IPS DF 6.9 (cell line): ENCODE results near the gene CNOT1.

Experiments
- DNase-seq: peaks from one replicate; pipeline ENCODE4 v3.0.0-alpha.2; 2013; ENCODE audit warnings: low read depth, low spot score
- H3K27ac ChIP-seq: one replicate; pipeline ENCODE4 v1.5.1; 2013; ENCODE audit warnings: low read length, control low read depth
- H3K27me3 ChIP-seq: 2 replicates; pipeline ENCODE4 v1.6.1; 2013; ENCODE audit warnings: mild to moderate bottlenecking, low read length; ENCODE audit not compliant: control insufficient read depth, insufficient read depth
- H3K36me3 ChIP-seq: 2 replicates; pipeline ENCODE4 v1.6.1; 2013; ENCODE audit warnings: low read length; ENCODE audit not compliant: control insufficient read depth, insufficient read depth
- H3K4me1 ChIP-seq: 2 replicates; pipeline ENCODE4 v1.6.1; 2013; ENCODE audit warnings: low read length; ENCODE audit not compliant: control insufficient read depth, insufficient read depth
- H3K4me3 ChIP-seq: 2 replicates; pipeline ENCODE4 v1.5.1; 2013; ENCODE audit warnings: mild to moderate bottlenecking, low read length
- H3K9me3 ChIP-seq: 2 replicates; pipeline ENCODE4 v1.6.1; 2013; ENCODE audit warnings: low read length, inconsistent platforms; ENCODE audit not compliant: control insufficient read depth, insufficient read depth
- WGBS: extraction: QIAGEN DNeasy Blood & Tissue Kit; methylation state at CpG from one replicate; pipeline ENCODE4 v1.1.7; 2013; ENCODE audit warnings: mixed read lengths, missing lambda C conversion rate; ENCODE audit not compliant: insufficient read length, insufficient coverage; 5-methylcytosine and 5-hydroxymethylcytosine counted together

Gene CNOT1

GRCh38 chr16:58502217-58502921 lies 127.3 kb downstream of the CNOT1 start:
- DNase-seq, result no peak
- Histone ChIP-seq H3K27me3 (no peaks in the 10 kb centered on the region), H3K4me1 (peaks cover 2% of the 10 kb centered on the region), H3K9me3 (no peaks in the 10 kb centered on the region), H3K27ac (no peak overlapping the region), H3K4me3 (no peak overlapping the region), H3K36me3 (no peaks in the 10 kb centered on the region)
- no CpG with 5 or more reads among the region's 8 CpGs for WGBS

- no CpG with 5 or more reads among the region's 42 CpGs for WGBS
- peak; percentile 60 for DNase-seq
- Histone ChIP-seq H3K36me3 (no peaks in the 10 kb centered on the region), H3K27me3 (no peaks in the 10 kb centered on the region), H3K9me3 (no peaks in the 10 kb centered on the region), H3K4me3 (peak overlapping the region; percentile 54; the same call in 1 of the 2 replicates), H3K27ac (no peak overlapping the region), H3K4me1 (peaks cover 2% of the 10 kb centered on the region)
Measured at GRCh38 chr16:58501242-58502131, 128.1 kb downstream of the CNOT1 start.

- peak overlapping the region; percentile 54; the same call in 1 of the 2 replicates for H3K4me3 ChIP-seq
- no peak overlapping the region for H3K27ac ChIP-seq
- no peak for DNase-seq
- peaks cover 3% of the 10 kb centered on the region for H3K4me1 ChIP-seq
- WGBS, result no CpG with 5 or more reads among the region's 36 CpGs
- H3K27me3 ChIP-seq, result no peaks in the 10 kb centered on the region
- H3K36me3 ChIP-seq, result no peaks in the 10 kb centered on the region
- H3K9me3 ChIP-seq, result no peaks in the 10 kb centered on the region
Measured at GRCh38 chr16:58500430-58501241, 129.0 kb downstream of the CNOT1 start.

GRCh38 chr16:58499615-58500351 lies 129.8 kb downstream of the CNOT1 start, which contains the start of gene NDRG4:
Gene NDRG4 (plus strand): TSS chr16:58500143. CDS start chr16:58500249, 106 bp downstream.
- peak; percentile 48 for DNase-seq
- H3K36me3 ChIP-seq, result no peaks in the 10 kb centered on the region
- WGBS, result no CpG with 5 or more reads among the region's 24 CpGs
- no peaks in the 10 kb centered on the region for H3K27me3 ChIP-seq
- H3K9me3 ChIP-seq, result no peaks in the 10 kb centered on the region
- H3K4me3 ChIP-seq, result peak within 1 kb of the TSS; percentile 54; the same call in 1 of the 2 replicates
- H3K27ac ChIP-seq, result no peak within 1 kb of the TSS
- peaks cover 6% of the 10 kb centered on the region for H3K4me1 ChIP-seq

DNA sequence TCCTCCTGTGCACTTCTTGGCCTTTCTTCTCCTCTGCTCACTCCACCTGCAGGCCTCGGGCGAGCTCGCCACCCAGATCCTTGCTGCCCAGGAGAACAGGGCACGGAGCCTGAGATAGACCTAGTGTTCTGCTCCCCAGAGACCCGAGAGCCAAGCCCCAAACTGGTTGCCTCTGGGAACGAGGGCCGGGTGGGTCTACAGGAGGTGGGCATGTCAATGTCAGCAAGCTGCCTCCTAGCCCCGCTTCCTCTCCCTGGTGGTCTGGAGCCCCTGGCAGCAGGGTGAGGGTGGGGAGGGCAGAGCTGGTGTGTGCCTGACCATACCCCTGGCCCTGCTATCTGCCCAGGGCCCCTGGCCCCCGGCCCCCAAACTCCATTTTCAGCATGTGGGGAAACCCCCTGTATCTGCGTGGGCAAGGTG lies 130.5 kb downstream of the CNOT1 start:
- Histone ChIP-seq H3K4me3 (no peak overlapping the region), H3K27me3 (no peaks in the 10 kb centered on the region), H3K36me3 (no peaks in the 10 kb centered on the region), H3K9me3 (no peaks in the 10 kb centered on the region), H3K4me1 (peaks cover 6% of the 10 kb centered on the region), H3K27ac (no peak overlapping the region)
- no CpG with 5 or more reads among the region's 10 CpGs for WGBS
- DNase-seq, result no peak

- DNase-seq, result no peak
- WGBS, result no CpG with 5 or more reads among the region's 9 CpGs
- peaks cover 6% of the 10 kb centered on the region for H3K4me1 ChIP-seq
Measured at GRCh38 chr16:58498341-58499091, 131.1 kb downstream of the CNOT1 start.

DNA sequence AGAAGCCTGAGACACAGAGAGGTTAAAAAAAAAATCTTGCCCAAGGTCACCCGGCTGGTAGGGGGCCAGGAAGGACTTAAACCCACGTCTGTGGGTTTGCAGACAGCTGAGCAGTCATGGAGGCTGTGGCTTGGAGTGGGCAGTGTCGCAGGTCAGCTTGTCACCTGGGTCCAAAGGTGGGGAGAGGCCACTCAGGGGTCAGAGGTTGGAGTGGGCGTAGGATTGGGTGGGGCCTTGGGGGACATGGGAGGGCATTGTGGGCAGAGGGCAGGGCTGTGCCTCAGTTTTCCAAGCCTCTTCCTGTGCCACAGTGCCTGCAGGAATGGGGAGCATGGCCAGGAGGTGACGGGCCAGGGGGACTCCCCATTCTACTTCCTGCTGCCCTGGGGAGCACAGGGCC lies 131.7 kb downstream of the CNOT1 start:
- Histone ChIP-seq H3K9me3 (no peaks in the 10 kb centered on the region), H3K36me3 (no peaks in the 10 kb centered on the region), H3K27me3 (no peaks in the 10 kb centered on the region), H3K4me1 (peaks cover 6% of the 10 kb centered on the region), H3K27ac (no peak overlapping the region), H3K4me3 (no peak overlapping the region)
- no CpG with 5 or more reads among the region's 5 CpGs for WGBS
- no peak for DNase-seq

More at GRCh38 chr16:58498341-58499091, 131.1 kb downstream of the CNOT1 start:
- Histone ChIP-seq H3K9me3 (no peaks in the 10 kb centered on the region), H3K36me3 (no peaks in the 10 kb centered on the region), H3K27ac (no peak overlapping the region), H3K27me3 (no peaks in the 10 kb centered on the region), H3K4me3 (no peak overlapping the region)

DNA sequence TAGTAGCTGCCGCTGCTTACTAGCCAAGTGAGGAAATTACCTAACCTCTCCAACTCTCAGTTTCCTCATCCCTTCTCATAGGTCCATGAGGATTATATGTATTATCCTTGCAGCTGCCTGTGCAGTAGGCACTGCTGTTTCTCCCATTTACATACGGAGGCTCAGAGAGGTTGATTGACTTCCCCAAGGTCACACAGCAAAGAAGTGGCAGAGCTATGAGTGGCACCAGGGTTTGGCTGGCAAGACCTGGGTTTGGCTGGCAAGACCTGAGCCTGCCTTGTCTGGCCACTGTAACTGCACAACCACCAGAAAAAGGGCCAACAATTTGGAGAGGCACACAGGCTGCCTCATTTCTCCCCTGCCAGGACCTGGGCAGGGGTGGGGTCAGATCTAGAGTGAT lies 132.2 kb downstream of the CNOT1 start:
- Histone ChIP-seq H3K9me3 (no peaks in the 10 kb centered on the region), H3K4me1 (peaks cover 6% of the 10 kb centered on the region), H3K4me3 (no peak overlapping the region), H3K36me3 (no peaks in the 10 kb centered on the region), H3K27ac (no peak overlapping the region), H3K27me3 (no peaks in the 10 kb centered on the region)
- no CpG with 5 or more reads among the region's 2 CpGs for WGBS
- no peak for DNase-seq

- no peak overlapping the region for H3K4me3 ChIP-seq
- no peak overlapping the region for H3K27ac ChIP-seq
- peaks cover 6% of the 10 kb centered on the region for H3K4me1 ChIP-seq
- no peaks in the 10 kb centered on the region for H3K9me3 ChIP-seq
- no CpG with 5 or more reads among the region's 24 CpGs for WGBS
- no peak for DNase-seq
- no peaks in the 10 kb centered on the region for H3K27me3 ChIP-seq
- H3K36me3 ChIP-seq, result no peaks in the 10 kb centered on the region
Measured at GRCh38 chr16:58495521-58496331, 133.9 kb downstream of the CNOT1 start.
